CD14-positive monocyte (primary cell): ENCODE results near the gene PPP1R1B. TPM values are rescaled to one million over a fixed set of nuclear protein-coding genes. Genes with fewer than 3 reads are reported as not detected.

Experiments
- DNase-seq, 3 donors: peaks; one replicate each; pipeline ENCODE4 v3.0.0-alpha.2; 2011 to 2022
- H2AFZ ChIP-seq: 2 replicates; pipeline ENCODE4 v1.6.0; 2012; ENCODE audit warnings: mild to moderate bottlenecking, low read depth, low read length, inconsistent platforms; ENCODE audit not compliant: insufficient read depth, poor library complexity, severe bottlenecking
- H3K27ac ChIP-seq, 2 donors: 1 replicate in 1 of 2; 2 replicates in 1 of 2; pipeline ENCODE4 v1.5.1; 2012 to 2013; ENCODE audit warnings: low read length in 2 of 2, control low read depth in 1 of 2, inconsistent platforms in 1 of 2, low read depth in 1 of 2, mild to moderate bottlenecking in 1 of 2
- H3K27me3 ChIP-seq, 2 donors: one replicate each; pipeline versions ENCODE4 v1.6.0 to v1.6.1; 2011 to 2013; ENCODE audit warnings: low read length in 2 of 2; ENCODE audit not compliant: control insufficient read depth in 2 of 2, insufficient read depth in 2 of 2
- H3K36me3 ChIP-seq, 2 donors: replicated peaks in 1 of 2; 1 replicate in 1 of 2; 2 replicates in 1 of 2; pipeline versions ENCODE4 v1.5.1 to v1.6.1; 2012 to 2013; ENCODE audit warnings: low read length in 2 of 2, control low read depth in 1 of 2, inconsistent platforms in 1 of 2, mild to moderate bottlenecking in 1 of 2; ENCODE audit not compliant: insufficient read depth in 2 of 2, control insufficient read depth in 1 of 2
- H3K4me1 ChIP-seq, 2 donors: 1 replicate in 1 of 2; 2 replicates in 1 of 2; pipeline versions ENCODE4 v1.5.1 to v1.6.1; 2012 to 2013; ENCODE audit warnings: low read length in 2 of 2, control low read depth in 1 of 2, inconsistent platforms in 1 of 2, mild to moderate bottlenecking in 1 of 2, moderate library complexity in 1 of 2; ENCODE audit not compliant: insufficient read depth in 2 of 2, control insufficient read depth in 1 of 2
- H3K4me2 ChIP-seq: replicated peaks from 2 replicates; pipeline ENCODE3; 2012; ENCODE audit warnings: low read length, moderate library complexity, mild to moderate bottlenecking; ENCODE audit not compliant: poor library complexity, severe bottlenecking; ENCODE audit errors: extremely low read depth
- H3K4me3 ChIP-seq, 3 experiments: fragments of 200-600 bp in 1 of 3; sonication (generic) in 1 of 3; replicated peaks in 1 of 3; 1 replicate in 2 of 3; 2 replicates in 1 of 3; pipeline ENCODE4 v1.5.1; 2011 to 2013; ENCODE audit warnings: low read length in 3 of 3, mild to moderate bottlenecking in 3 of 3, control low read depth in 2 of 3, low read depth in 2 of 3, inconsistent platforms in 1 of 3, moderate library complexity in 1 of 3
- H3K79me2 ChIP-seq: 2 replicates; pipeline ENCODE4 v1.6.0; 2012; ENCODE audit warnings: mild to moderate bottlenecking, control low read depth, inconsistent platforms, low read length, moderate library complexity; ENCODE audit not compliant: insufficient read depth
- H3K9ac ChIP-seq: 2 replicates; pipeline ENCODE4 v1.6.0; 2017; ENCODE audit warnings: low read length, mild to moderate bottlenecking; ENCODE audit not compliant: insufficient read depth, poor library complexity, severe bottlenecking
- H3K9me3 ChIP-seq, 2 donors: replicated peaks in 1 of 2; 1 replicate in 1 of 2; 2 replicates in 1 of 2; pipeline versions ENCODE4 v1.5.1 to v1.6.1; 2012 to 2013; ENCODE audit warnings: low read length in 2 of 2, control low read depth in 1 of 2; ENCODE audit not compliant: control insufficient read depth in 1 of 2, insufficient read depth in 1 of 2
- H4K20me1 ChIP-seq: 2 replicates; pipeline ENCODE4 v1.6.0; 2012; ENCODE audit warnings: mild to moderate bottlenecking, low read length, control low read depth, moderate library complexity; ENCODE audit not compliant: insufficient read depth
- H3K27ac Mint-ChIP-seq, 7 donors: one replicate each; pipeline ENCODE4 v1.8.0; 2020; ENCODE audit warnings: mild to moderate bottlenecking in 7 of 7, mixed read lengths in 7 of 7, moderate library complexity in 6 of 7, inconsistent platforms in 2 of 7
- H3K27me3 Mint-ChIP-seq, 3 donors: one replicate each; pipeline ENCODE4 v1.8.0; 2021 to 2022; ENCODE audit warnings: low read depth in 3 of 3, mild to moderate bottlenecking in 3 of 3, mixed read lengths in 3 of 3, moderate library complexity in 3 of 3, inconsistent platforms in 1 of 3
- H3K36me3 Mint-ChIP-seq, 2 donors: one replicate each; pipeline ENCODE4 v1.8.0; 2020; ENCODE audit warnings: mixed read lengths in 2 of 2, inconsistent platforms in 1 of 2, mild to moderate bottlenecking in 1 of 2
- H3K4me1 Mint-ChIP-seq: one replicate; pipeline ENCODE4 v1.8.0; 2020; ENCODE audit warnings: mild to moderate bottlenecking, mixed read lengths
- H3K4me3 Mint-ChIP-seq, 2 donors: one replicate each; pipeline ENCODE4 v1.8.0; 2020; ENCODE audit warnings: mild to moderate bottlenecking in 2 of 2, mixed read lengths in 2 of 2, moderate library complexity in 1 of 2
- H3K9me3 Mint-ChIP-seq, 7 donors: one replicate each; pipeline ENCODE4 v1.8.0; 2020 to 2022; ENCODE audit warnings: mixed read lengths in 7 of 7, mild to moderate bottlenecking in 6 of 7, moderate library complexity in 6 of 7, inconsistent platforms in 2 of 7
- WGBS: methylation state at CpG from one replicate; pipeline ENCODE4 v1.1.5; 2013; ENCODE audit warnings: missing lambda C conversion rate; ENCODE audit not compliant: insufficient coverage; 5-methylcytosine and 5-hydroxymethylcytosine counted together
- intact Hi-C, 2 donors: fragments of 100-400 bp; cut with micrococcal nuclease; formaldehyde crosslinking; loops; one replicate each; pipeline versions ENCODE4 v1.15.0 to v1.15.1; 2023
- polyA plus RNA-seq, 3 donors: library from polyadenylated mRNA; depleted of rRNA in 1 of 3; unstranded in 2 of 3; stranded (reverse) in 1 of 3; fragments of 300-500 nt in 2 of 3; fragments of >200 nt in 1 of 3; fragmentation: Illumina TruSeq in 2 of 3; gene quantifications; 1 replicate in 2 of 3; 2 replicates in 1 of 3; pipeline ENCODE4 v1.2.3, GENCODE V29; 2012 to 2021
- TF ChIP-seq, protein P1 (sequence below): fragments of 200-600 bp; IDR thresholded peaks from one replicate; pipeline ENCODE4 v1.8.0; 2022; ENCODE audit warnings: antibody characterized with exemption, mild to moderate bottlenecking

The PPP1R1B gene
- polyA plus RNA-seq, 3 donors: 0.05 TPM; not detected in 2

DNA sequence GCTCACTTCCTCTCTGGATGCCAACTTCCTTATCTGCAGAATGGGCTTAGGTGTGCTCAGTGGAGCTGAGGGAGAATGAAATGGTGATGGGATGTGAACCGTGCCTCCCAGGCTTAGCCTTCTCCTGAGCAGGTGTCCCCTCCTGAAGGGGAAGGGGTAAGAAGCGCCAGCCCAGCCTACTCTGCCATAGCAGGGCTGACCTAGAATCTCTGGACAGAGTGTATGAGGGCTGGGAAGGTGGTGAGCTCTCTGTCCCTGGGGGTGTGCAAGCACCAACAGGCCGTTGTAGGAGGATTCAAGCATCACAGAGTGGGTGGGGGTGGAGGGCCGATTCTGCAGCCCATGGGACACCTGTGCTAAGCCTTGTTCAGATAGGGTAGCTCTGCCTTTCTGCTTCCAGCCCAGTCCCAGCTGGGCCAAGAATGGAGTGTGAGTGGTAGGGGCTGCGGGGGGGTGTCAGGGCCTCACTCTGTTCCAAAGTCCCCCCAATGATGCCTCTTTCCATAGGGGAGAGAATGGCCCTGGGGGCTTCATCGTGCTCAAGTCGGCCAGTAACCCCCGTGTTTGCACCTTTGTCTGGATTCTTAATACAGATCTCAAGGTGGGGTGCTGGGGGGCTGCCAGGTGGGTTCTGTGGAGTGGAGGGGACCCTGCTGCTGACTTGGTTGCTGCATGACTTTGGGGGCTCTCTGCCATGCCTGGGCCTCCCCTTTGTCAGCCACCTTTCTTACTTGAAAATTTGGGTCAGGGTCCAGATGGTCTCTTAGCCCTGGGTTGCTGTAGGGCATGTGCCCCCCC is 35.2 kb downstream of the PPP1R1B start:
- no peak overlapping the region for H3K4me2 ChIP-seq
- peaks cover 0 to 9% of the 10 kb centered on the region in 2 donors for H3K9me3 ChIP-seq
- intact Hi-C loops: no loop called here
- Mint-ChIP-seq H3K4me1 (peaks cover 18% of the 10 kb centered on the region), H3K36me3 (peaks cover 38 to 54% of the 10 kb centered on the region in 2 donors), H3K4me3 (no peak overlapping the region), H3K27ac (no peak overlapping the region), H3K27me3 (peaks cover 21 to 32% (median 27%) of the 10 kb centered on the region in 3 donors), H3K9me3 (peaks cover 0 to 10% (median 3%) of the 10 kb centered on the region in 7 donors)
- no peak overlapping the region for H3K9ac ChIP-seq
- no peak overlapping the region for H3K27ac ChIP-seq
- H2AFZ ChIP-seq: no peak overlapping the region
- peaks cover 27% of the 10 kb centered on the region for H4K20me1 ChIP-seq
- no peak overlapping the region for H3K4me3 ChIP-seq
- 91% methylated on average over 7 of the region's 8 CpGs for WGBS
- TF ChIP-seq, protein P1, sequence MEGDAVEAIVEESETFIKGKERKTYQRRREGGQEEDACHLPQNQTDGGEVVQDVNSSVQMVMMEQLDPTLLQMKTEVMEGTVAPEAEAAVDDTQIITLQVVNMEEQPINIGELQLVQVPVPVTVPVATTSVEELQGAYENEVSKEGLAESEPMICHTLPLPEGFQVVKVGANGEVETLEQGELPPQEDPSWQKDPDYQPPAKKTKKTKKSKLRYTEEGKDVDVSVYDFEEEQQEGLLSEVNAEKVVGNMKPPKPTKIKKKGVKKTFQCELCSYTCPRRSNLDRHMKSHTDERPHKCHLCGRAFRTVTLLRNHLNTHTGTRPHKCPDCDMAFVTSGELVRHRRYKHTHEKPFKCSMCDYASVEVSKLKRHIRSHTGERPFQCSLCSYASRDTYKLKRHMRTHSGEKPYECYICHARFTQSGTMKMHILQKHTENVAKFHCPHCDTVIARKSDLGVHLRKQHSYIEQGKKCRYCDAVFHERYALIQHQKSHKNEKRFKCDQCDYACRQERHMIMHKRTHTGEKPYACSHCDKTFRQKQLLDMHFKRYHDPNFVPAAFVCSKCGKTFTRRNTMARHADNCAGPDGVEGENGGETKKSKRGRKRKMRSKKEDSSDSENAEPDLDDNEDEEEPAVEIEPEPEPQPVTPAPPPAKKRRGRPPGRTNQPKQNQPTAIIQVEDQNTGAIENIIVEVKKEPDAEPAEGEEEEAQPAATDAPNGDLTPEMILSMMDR: no peak
- H3K79me2 ChIP-seq: no peaks in the 10 kb centered on the region
- no peak for DNase-seq
- peaks cover 9 to 21% of the 10 kb centered on the region in 2 donors for H3K27me3 ChIP-seq
- peaks cover 16 to 17% of the 10 kb centered on the region in 2 donors for H3K4me1 ChIP-seq
- peaks cover 43 to 52% of the 10 kb centered on the region in 2 donors for H3K36me3 ChIP-seq

DNA sequence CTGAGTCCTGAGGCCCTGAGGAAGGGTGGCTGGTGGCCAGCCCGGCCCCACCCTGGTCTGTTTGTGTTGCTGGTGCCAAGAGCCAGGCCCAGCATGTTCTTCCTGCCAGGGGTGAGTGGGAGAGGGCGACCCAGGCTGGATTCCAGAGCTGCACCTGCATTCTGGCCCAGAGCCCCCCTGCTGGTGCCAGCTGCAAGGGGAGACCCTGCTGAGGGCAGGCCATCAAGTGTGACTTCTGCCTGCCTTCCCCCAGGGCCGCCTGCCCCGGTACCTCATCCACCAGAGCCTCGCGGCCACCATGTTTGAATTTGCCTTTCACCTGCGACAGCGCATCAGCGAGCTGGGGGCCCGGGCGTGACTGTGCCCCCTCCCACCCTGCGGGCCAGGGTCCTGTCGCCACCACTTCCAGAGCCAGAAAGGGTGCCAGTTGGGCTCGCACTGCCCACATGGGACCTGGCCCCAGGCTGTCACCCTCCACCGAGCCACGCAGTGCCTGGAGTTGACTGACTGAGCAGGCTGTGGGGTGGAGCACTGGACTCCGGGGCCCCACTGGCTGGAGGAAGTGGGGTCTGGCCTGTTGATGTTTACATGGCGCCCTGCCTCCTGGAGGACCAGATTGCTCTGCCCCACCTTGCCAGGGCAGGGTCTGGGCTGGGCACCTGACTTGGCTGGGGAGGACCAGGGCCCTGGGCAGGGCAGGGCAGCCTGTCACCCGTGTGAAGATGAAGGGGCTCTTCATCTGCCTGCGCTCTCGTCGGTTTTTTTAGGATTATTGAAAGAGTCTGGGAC is 36.0 kb downstream of the PPP1R1B start:
- Histone ChIP-seq H3K9me3 (peaks cover 0 to 11% of the 10 kb centered on the region in 2 donors), H3K4me3 (no peak overlapping the region), H3K79me2 (no peaks in the 10 kb centered on the region), H3K9ac (no peak overlapping the region), H4K20me1 (peaks cover 22% of the 10 kb centered on the region), H3K4me2 (no peak overlapping the region), H3K27me3 (peaks cover 13 to 29% of the 10 kb centered on the region in 2 donors), H3K4me1 (peaks cover 21% of the 10 kb centered on the region in 2 donors), H3K36me3 (peaks cover 37 to 44% of the 10 kb centered on the region in 2 donors), H2AFZ (no peak overlapping the region), H3K27ac (no peak overlapping the region)
- Mint-ChIP-seq H3K27me3 (peaks cover 24 to 41% (median 33%) of the 10 kb centered on the region in 3 donors), H3K9me3 (peaks cover 0 to 14% (median 3%) of the 10 kb centered on the region in 7 donors), H3K27ac (no peak overlapping the region), H3K36me3 (peaks cover 34 to 46% of the 10 kb centered on the region in 2 donors), H3K4me1 (peaks cover 19% of the 10 kb centered on the region), H3K4me3 (no peak overlapping the region)
- intact Hi-C loops: no loop called here
- no peak for DNase-seq
- whole genome bisulfite sequencing: 94% methylated on average over 17 of the region's 22 CpGs
- TF ChIP-seq, protein P1: no peak
